A673 (cell line): ENCODE results near the gene SLC16A9. TPM values are rescaled to one million over a fixed set of nuclear protein-coding genes. Genes with fewer than 3 reads are reported as not detected.

Experiments used
- BruUV-seq: library from RNA; stranded (reverse); fragments of 400-500 nt; replicated peaks from 2 replicates; lab custom pipeline; 2021; lab: Mats Ljungman, UMichigan
- CTCF ChIA-PET: fragments of 300-600 bp; sonication (Branson Sonifier 250); formaldehyde crosslinking; loops from one replicate; lab custom pipeline; 2022; ENCODE audit warnings: antibody characterized with exemption; lab: Charles Lee
- POLR2A ChIA-PET: fragments of 300-600 bp; sonication (Branson Sonifier 250); formaldehyde crosslinking; loops from one replicate; lab custom pipeline; 2022; ENCODE audit warnings: antibody characterized with exemption; ENCODE audit not compliant: low non-redundant PET; lab: Charles Lee
- DNase-seq: peaks from one replicate; pipeline ENCODE4 v3.0.0-alpha.2; 2015; ENCODE audit warnings: low spot score
- H3K27ac ChIP-seq: fragments of 200-600 bp; sonication (generic); 2 replicates; pipeline ENCODE4 v1.5.1; 2016; ENCODE audit warnings: mixed run types, low read depth, mild to moderate bottlenecking, mixed read lengths, antibody characterized with exemption, low read length; ENCODE audit not compliant: poor library complexity, severe bottlenecking
- H3K27me3 ChIP-seq: fragments of 200-600 bp; sonication (generic); replicated peaks from 2 replicates; pipeline ENCODE4 v1.6.1; 2017; ENCODE audit warnings: mixed run types, low read depth, mild to moderate bottlenecking, mixed read lengths, antibody characterized with exemption, low read length; ENCODE audit not compliant: insufficient read depth, poor library complexity
- H3K36me3 ChIP-seq: fragments of 200-600 bp; sonication (generic); 2 replicates; pipeline ENCODE4 v1.6.1; 2016; ENCODE audit warnings: mixed run types, mild to moderate bottlenecking, mixed read lengths, antibody characterized with exemption, low read length; ENCODE audit not compliant: insufficient read depth, poor library complexity, severe bottlenecking
- H3K4me1 ChIP-seq: fragments of 200-600 bp; sonication (generic); 2 replicates; pipeline ENCODE4 v1.6.1; 2017; ENCODE audit warnings: mixed run types, mild to moderate bottlenecking, mixed read lengths, antibody characterized with exemption, low read length; ENCODE audit not compliant: insufficient read depth, poor library complexity, severe bottlenecking
- H3K4me3 ChIP-seq: fragments of 200-600 bp; sonication (generic); 2 replicates; pipeline ENCODE4 v1.5.1; 2016; ENCODE audit warnings: low read depth, mixed run types, mild to moderate bottlenecking, mixed read lengths, low read length; ENCODE audit not compliant: poor library complexity, severe bottlenecking
- H3K9me3 ChIP-seq: fragments of 200-600 bp; sonication (generic); 2 replicates; pipeline ENCODE4 v1.6.1; 2016; ENCODE audit warnings: mixed run types, low read depth, mild to moderate bottlenecking, mixed read lengths, antibody characterized with exemption, low read length; ENCODE audit not compliant: poor library complexity, severe bottlenecking
- EZH2 ChIP-seq: fragments of 200-600 bp; sonication (generic); IDR thresholded peaks from 2 replicates; pipeline ENCODE4 v1.6.1; 2017; ENCODE audit warnings: borderline replicate concordance, low read depth, mild to moderate bottlenecking, mixed read lengths, antibody characterized with exemption, low read length; ENCODE audit not compliant: poor library complexity, severe bottlenecking
- intact Hi-C: fragments of 100-400 bp; cut with micrococcal nuclease; formaldehyde crosslinking; loops from one replicate; pipeline ENCODE4 v1.10.0; 2022; ENCODE audit not compliant: unreplicated experiment
- total RNA-seq: library from RNA; stranded (reverse); gene quantifications from 2 replicates; pipeline ENCODE4 v1.2.3, GENCODE V29; 2021
- TF ChIP-seq, protein P1 (sequence below): fragments of 300-800, 200-600 bp; sonication (generic); conservative IDR thresholded peaks from 2 replicates; pipeline ENCODE4 v1.5.1; 2017; ENCODE audit warnings: low read depth, mild to moderate bottlenecking, antibody characterized with exemption, low read length, moderate library complexity, mixed read lengths

SLC16A9 gene
- total RNA-seq, 1 experiment from 2014 or later, result 2.9 TPM

DNA sequence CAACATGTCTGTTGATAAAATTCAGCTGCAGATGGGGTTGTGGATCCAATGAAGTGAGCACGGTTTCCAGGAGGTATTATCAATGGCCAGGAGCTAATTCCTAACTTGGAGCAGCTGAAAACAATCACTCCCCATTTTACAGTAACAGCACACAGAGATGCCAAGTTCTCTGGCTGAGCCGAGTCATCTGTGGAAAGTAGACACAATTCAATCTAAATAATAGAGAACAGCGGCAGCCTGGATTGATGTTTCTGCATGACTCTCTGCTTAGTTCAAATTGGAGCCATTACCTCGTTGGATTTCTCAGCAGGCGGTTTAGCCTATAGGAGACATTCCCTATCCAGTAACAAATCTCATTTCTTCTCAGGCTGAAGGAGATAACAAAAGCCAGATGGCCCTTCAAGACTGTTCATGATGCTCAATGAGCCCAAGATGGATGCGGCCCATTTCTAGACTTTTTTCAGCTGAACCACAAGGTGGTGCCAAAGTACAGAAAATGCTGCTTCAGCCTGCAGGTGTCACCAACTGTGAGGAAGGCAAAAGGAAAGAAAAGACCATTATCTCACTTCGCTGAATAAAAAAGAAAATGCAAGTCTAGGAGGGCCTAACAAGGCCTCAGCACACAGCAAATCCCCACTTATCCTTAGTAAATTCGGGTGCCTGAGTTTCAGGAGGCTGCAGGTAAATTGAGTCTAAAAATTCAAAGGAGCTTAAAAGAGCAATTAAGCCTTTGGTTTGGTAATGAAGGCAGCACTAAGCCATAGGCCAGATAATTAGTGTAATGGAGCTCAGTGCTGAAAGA lies 83.7 kb downstream of the SLC16A9 start:
- POLR2A ChIA-PET, result no interaction called here

DNA sequence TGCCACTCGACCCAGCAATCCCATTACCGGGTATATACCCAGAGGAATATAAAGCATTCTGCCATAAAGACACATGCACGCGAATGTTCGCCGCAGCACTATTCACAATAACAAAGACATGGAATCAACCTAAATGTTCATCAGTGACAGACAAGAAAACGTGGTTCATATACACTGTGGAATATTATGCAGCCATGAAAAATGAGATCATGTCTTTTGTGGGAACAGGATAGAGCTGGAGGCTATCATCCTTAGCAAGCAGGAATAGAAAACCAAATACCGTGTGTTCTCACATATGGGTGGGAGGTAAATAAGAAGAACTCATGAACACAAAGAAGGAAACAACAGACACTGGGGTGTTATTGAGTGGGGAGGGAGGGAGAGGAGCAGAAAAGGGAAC lies 84.7 kb downstream of the SLC16A9 start:
- no TSS peak for BruUV-seq
- no peak overlapping the region for H3K4me3 ChIP-seq

More for the DNA sequence above, 83.7 kb downstream of the SLC16A9 start:
- H3K4me3 ChIP-seq, result no peak overlapping the region
- H3K27ac ChIP-seq, result no peak overlapping the region
- H3K27me3 ChIP-seq, result no peaks in the 10 kb centered on the region
- no peaks in the 10 kb centered on the region for H3K36me3 ChIP-seq
- no TSS peak for BruUV-seq
- intact Hi-C loops, result loop anchor here (1.0 to 5.0 kb wide), 10 partner anchors 49 to 1021 kb away; partner anchors contain the start of genes CCDC6, MRLN and SLC16A9
- CTCF ChIA-PET, result interaction anchor here (0.9 to 1.8 kb wide), 5 partner anchors 183 to 407 kb away, joined by 4 to 11 read pairs (median 6); no protein-coding TSS in a partner anchor
- no peak for TF ChIP-seq EZH2
- TF ChIP-seq, protein P1, sequence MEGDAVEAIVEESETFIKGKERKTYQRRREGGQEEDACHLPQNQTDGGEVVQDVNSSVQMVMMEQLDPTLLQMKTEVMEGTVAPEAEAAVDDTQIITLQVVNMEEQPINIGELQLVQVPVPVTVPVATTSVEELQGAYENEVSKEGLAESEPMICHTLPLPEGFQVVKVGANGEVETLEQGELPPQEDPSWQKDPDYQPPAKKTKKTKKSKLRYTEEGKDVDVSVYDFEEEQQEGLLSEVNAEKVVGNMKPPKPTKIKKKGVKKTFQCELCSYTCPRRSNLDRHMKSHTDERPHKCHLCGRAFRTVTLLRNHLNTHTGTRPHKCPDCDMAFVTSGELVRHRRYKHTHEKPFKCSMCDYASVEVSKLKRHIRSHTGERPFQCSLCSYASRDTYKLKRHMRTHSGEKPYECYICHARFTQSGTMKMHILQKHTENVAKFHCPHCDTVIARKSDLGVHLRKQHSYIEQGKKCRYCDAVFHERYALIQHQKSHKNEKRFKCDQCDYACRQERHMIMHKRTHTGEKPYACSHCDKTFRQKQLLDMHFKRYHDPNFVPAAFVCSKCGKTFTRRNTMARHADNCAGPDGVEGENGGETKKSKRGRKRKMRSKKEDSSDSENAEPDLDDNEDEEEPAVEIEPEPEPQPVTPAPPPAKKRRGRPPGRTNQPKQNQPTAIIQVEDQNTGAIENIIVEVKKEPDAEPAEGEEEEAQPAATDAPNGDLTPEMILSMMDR, result peak; percentile 93
- H3K4me1 ChIP-seq, result no peaks in the 10 kb centered on the region
- DNase-seq, result peak; percentile 94
- H3K9me3 ChIP-seq, result no peaks in the 10 kb centered on the region

DNA sequence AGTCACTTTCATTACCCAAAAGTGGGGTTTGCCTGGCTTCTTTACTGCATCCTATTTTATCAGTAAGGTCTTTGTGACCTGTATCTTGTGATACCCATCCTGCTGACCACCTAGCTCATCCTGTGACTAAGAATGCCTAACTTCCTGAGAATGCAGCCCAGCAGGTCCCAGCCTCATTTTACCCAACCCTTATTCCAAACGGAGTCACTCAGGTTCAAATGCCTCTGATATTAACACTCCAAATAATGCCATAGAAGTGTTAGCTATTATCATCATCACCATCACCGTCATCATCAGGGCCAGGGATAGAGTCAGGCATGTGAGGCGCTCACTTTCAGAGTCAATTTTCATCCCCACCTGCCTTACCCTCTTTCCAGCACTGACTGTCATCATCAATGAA lies 85.5 kb downstream of the SLC16A9 start:
- DNase-seq, result no peak
- Histone ChIP-seq H3K36me3 (no peaks in the 10 kb centered on the region), H3K27ac (no peak overlapping the region), H3K27me3 (no peaks in the 10 kb centered on the region), H3K9me3 (no peaks in the 10 kb centered on the region), H3K4me1 (no peaks in the 10 kb centered on the region), H3K4me3 (no peak overlapping the region)
- TF ChIP-seq EZH2, result no peak
- TF ChIP-seq, protein P1, result no peak
- ChIA-PET POLR2A (no interaction called here), CTCF (no interaction called here)
- intact Hi-C loops, result loop anchor here (5.0 kb wide), 2 partner anchors 192 to 1092 kb away; no protein-coding TSS in a partner anchor
- BruUV-seq, result no TSS peak

More for the DNA sequence above, 84.7 kb downstream of the SLC16A9 start:
- ChIA-PET CTCF (interaction anchor here (1.7 to 1.8 kb wide), 2 partner anchors 184 to 284 kb away, joined by 4 to 10 read pairs; no protein-coding TSS in a partner anchor), POLR2A (no interaction called here)
- Histone ChIP-seq H3K9me3 (no peaks in the 10 kb centered on the region), H3K27me3 (no peaks in the 10 kb centered on the region), H3K27ac (no peak overlapping the region), H3K4me1 (no peaks in the 10 kb centered on the region), H3K36me3 (no peaks in the 10 kb centered on the region)
- TF ChIP-seq EZH2, result no peak
- DNase-seq, result no peak
- intact Hi-C loops, result loop anchor here (5.0 kb wide), 8 partner anchors 82 to 1093 kb away; partner anchors contain the start of genes CCDC6, MRLN and SLC16A9
